Common myeloid progenitor, CD34-positive (primary cell): Measurements from ENCODE around the gene PTPN14.
A peak's percentile ranks its signal among the peaks of the same experiment; 100 is the strongest.

Experiments used
- CTCF ChIA-PET: fragments of 350-600 bp; sonication (Branson Sonifier 250); formaldehyde crosslinking; loops from one replicate; lab custom pipeline; 2021; ENCODE audit warnings: antibody characterized with exemption; lab: Charles Lee
- POLR2A ChIA-PET: fragments of 350-600 bp; sonication (Branson Sonifier 250); formaldehyde crosslinking; loops from one replicate; lab custom pipeline; 2021; ENCODE audit warnings: antibody characterized with exemption; lab: Charles Lee
- DNase-seq, 3 donors: peaks; one replicate each; pipeline versions ENCODE4 v3.0.0 to v3.0.0-alpha.2; 2013
- H3K27ac ChIP-seq, 2 experiments: 1 replicate in 1 of 2; 2 replicates in 1 of 2; pipeline ENCODE4 v1.7.0; 2013; ENCODE audit warnings: inconsistent platforms in 2 of 2, low read length in 2 of 2, mild to moderate bottlenecking in 2 of 2, low read depth in 1 of 2, moderate library complexity in 1 of 2; ENCODE audit not compliant: severe bottlenecking in 2 of 2, insufficient read depth in 1 of 2, poor library complexity in 1 of 2
- H3K27me3 ChIP-seq, 5 experiments: replicated peaks in 2 of 5; 1 replicate in 3 of 5; 2 replicates in 2 of 5; pipeline versions ENCODE4 v1.6.1 to v1.7.0; 2013; ENCODE audit warnings: low read length in 4 of 5, mild to moderate bottlenecking in 2 of 5, moderate library complexity in 2 of 5, inconsistent platforms in 1 of 5; ENCODE audit not compliant: insufficient read depth in 5 of 5, control insufficient read depth in 4 of 5
- H3K36me3 ChIP-seq, 4 experiments: 1 replicate in 2 of 4; 2 replicates in 2 of 4; pipeline versions ENCODE4 v1.6.1 to v1.7.0; 2013; ENCODE audit warnings: low read length in 3 of 4, control low read depth in 1 of 4, mild to moderate bottlenecking in 1 of 4; ENCODE audit not compliant: control insufficient read depth in 4 of 4, insufficient read depth in 4 of 4
- H3K4me1 ChIP-seq, 4 experiments: 1 replicate in 3 of 4; 2 replicates in 1 of 4; pipeline versions ENCODE4 v1.6.1 to v1.7.1; 2013; ENCODE audit warnings: low read length in 3 of 4, mild to moderate bottlenecking in 3 of 4, control low read depth in 1 of 4, inconsistent platforms in 1 of 4, moderate library complexity in 1 of 4; ENCODE audit not compliant: control insufficient read depth in 4 of 4, insufficient read depth in 4 of 4; ENCODE audit errors: control extremely low read depth in 1 of 4
- H3K4me3 ChIP-seq, 7 experiments: 1 replicate in 4 of 7; 2 replicates in 3 of 7; pipeline versions ENCODE4 v1.5.1 to v1.7.0; 2013; ENCODE audit warnings: mild to moderate bottlenecking in 7 of 7, low read length in 6 of 7, moderate library complexity in 6 of 7, inconsistent platforms in 2 of 7, low read depth in 2 of 7, control low read depth in 1 of 7; ENCODE audit not compliant: insufficient read depth in 4 of 7, control insufficient read depth in 1 of 7; ENCODE audit errors: extremely low read depth in 1 of 7
- H3K9me3 ChIP-seq, 5 experiments: 1 replicate in 4 of 5; 2 replicates in 1 of 5; pipeline versions ENCODE4 v1.6.1 to v1.7.1; 2013; ENCODE audit warnings: low read length in 4 of 5, mild to moderate bottlenecking in 2 of 5, inconsistent platforms in 1 of 5, low read depth in 1 of 5, moderate library complexity in 1 of 5; ENCODE audit not compliant: control insufficient read depth in 4 of 5, insufficient read depth in 2 of 5; ENCODE audit errors: control extremely low read depth in 1 of 5
- WGBS: methylation state at CpG from one replicate; pipeline ENCODE4 v1.1.5; 2013; ENCODE audit not compliant: insufficient coverage; 5-methylcytosine and 5-hydroxymethylcytosine counted together

The PTPN14 gene

GRCh38 chr1:214553142-214553710 is 1.8 kb upstream of the PTPN14 start:
- H3K27me3 ChIP-seq = peaks cover 0 to 56% (median 23%) of the 10 kb centered on the region in 5 experiments
- H3K9me3 ChIP-seq = no peaks in the 10 kb centered on the region
- 95% methylated on average over 5 of the region's 5 CpGs for WGBS
- H3K4me1 ChIP-seq = peaks cover 0 to 24% (median 15%) of the 10 kb centered on the region in 4 experiments
- no peak overlapping the region for H3K4me3 ChIP-seq
- CTCF ChIA-PET = interaction anchor here (1.0 to 1.2 kb wide), 2 partner anchors 12 to 221 kb away, joined by 3 read pairs; no protein-coding TSS in a partner anchor
- H3K36me3 ChIP-seq = no peaks in the 10 kb centered on the region
- no peak overlapping the region for H3K27ac ChIP-seq
- POLR2A ChIA-PET = no interaction called here
- DNase-seq = no peak

GRCh38 chr1:214552174-214552608 is 789 bp upstream of the PTPN14 start:
- 1% methylated on average over 11 of the region's 15 CpGs for WGBS
- no peaks in the 10 kb centered on the region for H3K36me3 ChIP-seq
- H3K4me3 ChIP-seq = peak overlapping the region; percentile 46 to 88 (median 77)
- peaks cover 0 to 61% (median 23%) of the 10 kb centered on the region in 5 experiments for H3K27me3 ChIP-seq
- no peak overlapping the region for H3K27ac ChIP-seq
- DNase-seq = peak in 1 of 3 donors; percentile 15
- ChIA-PET POLR2A (no interaction called here), CTCF (interaction anchor here (1.0 kb wide), 1 partner anchor 220 kb away, joined by 3 read pairs; no protein-coding TSS in a partner anchor)
- H3K9me3 ChIP-seq = no peaks in the 10 kb centered on the region
- H3K4me1 ChIP-seq = peaks cover 0 to 21% (median 14%) of the 10 kb centered on the region in 4 experiments

GRCh38 chr1:214550857-214551435 is 456 bp downstream of the PTPN14 start:
- WGBS = under 1% methylated on average over 53 of the region's 57 CpGs
- Histone ChIP-seq H3K36me3 (no peaks in the 10 kb centered on the region), H3K4me1 (peaks cover 0 to 21% (median 14%) of the 10 kb centered on the region in 4 experiments), H3K4me3 (peak overlapping the region; percentile 46 to 88 (median 77)), H3K27me3 (peaks cover 0 to 62% (median 23%) of the 10 kb centered on the region in 5 experiments), H3K27ac (no peak overlapping the region), H3K9me3 (no peaks in the 10 kb centered on the region)
- ChIA-PET CTCF (no interaction called here), POLR2A (no interaction called here)
- peak in 2 of 3 donors; percentile 43 to 50 for DNase-seq

GRCh38 chr1:214550013-214550856 is 1.2 kb downstream of the PTPN14 start:
- Histone ChIP-seq H3K36me3 (no peaks in the 10 kb centered on the region), H3K27me3 (peaks cover 0 to 62% (median 23%) of the 10 kb centered on the region in 5 experiments), H3K9me3 (no peaks in the 10 kb centered on the region), H3K27ac (no peak overlapping the region), H3K4me3 (peak overlapping the region in 6 of 7 experiments; percentile 25 to 88 (median 78)), H3K4me1 (peaks cover 0 to 21% (median 14%) of the 10 kb centered on the region in 4 experiments)
- WGBS = 57% methylated on average over 7 of the region's 24 CpGs
- ChIA-PET CTCF (interaction anchor here (0.9 to 1.5 kb wide), 5 partner anchors 11 to 217 kb away, joined by 3 to 7 read pairs (median 4); no protein-coding TSS in a partner anchor), POLR2A (no interaction called here)
- no peak for DNase-seq

- ChIA-PET CTCF (interaction anchor here (0.9 to 1.5 kb wide), 5 partner anchors 11 to 217 kb away, joined by 3 to 7 read pairs (median 4); no protein-coding TSS in a partner anchor), POLR2A (no interaction called here)
- no peaks in the 10 kb centered on the region for H3K36me3 ChIP-seq
- H3K27ac ChIP-seq = no peak overlapping the region
- H3K4me3 ChIP-seq = no peak overlapping the region
- H3K27me3 ChIP-seq = peaks cover 0 to 62% (median 23%) of the 10 kb centered on the region in 5 experiments
- DNase-seq = no peak
- peaks cover 0 to 21% (median 16%) of the 10 kb centered on the region in 4 experiments for H3K4me1 ChIP-seq
- 95% methylated on average over 5 of the region's 7 CpGs for WGBS
- no peaks in the 10 kb centered on the region for H3K9me3 ChIP-seq
Observed at GRCh38 chr1:214549604-214550003, 1.8 kb downstream of the PTPN14 start.

GRCh38 chr1:214548988-214549387 is 2.4 kb downstream of the PTPN14 start:
- H3K27ac ChIP-seq = no peak overlapping the region
- DNase-seq = no peak
- 71% methylated on average over 1 of the region's 2 CpGs for WGBS
- no peaks in the 10 kb centered on the region for H3K36me3 ChIP-seq
- POLR2A ChIA-PET = no interaction called here
- peaks cover 0 to 21% (median 16%) of the 10 kb centered on the region in 4 experiments for H3K4me1 ChIP-seq
- H3K27me3 ChIP-seq = peaks cover 0 to 62% (median 23%) of the 10 kb centered on the region in 5 experiments
- H3K4me3 ChIP-seq = no peak overlapping the region
- no peaks in the 10 kb centered on the region for H3K9me3 ChIP-seq
- CTCF ChIA-PET = interaction anchor here (0.9 to 1.5 kb wide), 5 partner anchors 10 to 216 kb away, joined by 3 to 7 read pairs (median 4); no protein-coding TSS in a partner anchor
